ENCODE results near the gene MICAL2.

The MICAL2 gene

DNA sequence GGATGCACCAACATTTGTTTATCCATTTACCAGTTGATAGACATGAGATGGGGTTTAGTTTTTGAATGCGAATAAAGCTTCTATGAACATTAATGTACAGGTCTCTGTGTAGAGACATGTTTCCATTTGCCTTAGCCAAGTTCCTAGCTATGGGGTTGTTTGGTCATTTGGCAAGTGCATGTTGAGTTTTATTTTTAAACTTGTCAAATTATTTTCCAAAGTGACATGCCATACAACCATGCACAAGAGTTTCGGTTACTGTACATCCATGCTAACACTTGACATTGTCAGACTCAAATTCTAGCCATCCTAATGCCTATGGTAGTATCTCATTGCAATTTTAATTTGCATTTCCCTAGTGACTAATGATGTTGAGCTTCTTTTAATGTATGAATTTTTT lies 196.4 kb downstream of the MICAL2 start:
- H3K4me3 ChIP-seq (ENCODE audit: low read depth, low read length): no peak overlapping the region
- TF ChIP-seq, protein P1, sequence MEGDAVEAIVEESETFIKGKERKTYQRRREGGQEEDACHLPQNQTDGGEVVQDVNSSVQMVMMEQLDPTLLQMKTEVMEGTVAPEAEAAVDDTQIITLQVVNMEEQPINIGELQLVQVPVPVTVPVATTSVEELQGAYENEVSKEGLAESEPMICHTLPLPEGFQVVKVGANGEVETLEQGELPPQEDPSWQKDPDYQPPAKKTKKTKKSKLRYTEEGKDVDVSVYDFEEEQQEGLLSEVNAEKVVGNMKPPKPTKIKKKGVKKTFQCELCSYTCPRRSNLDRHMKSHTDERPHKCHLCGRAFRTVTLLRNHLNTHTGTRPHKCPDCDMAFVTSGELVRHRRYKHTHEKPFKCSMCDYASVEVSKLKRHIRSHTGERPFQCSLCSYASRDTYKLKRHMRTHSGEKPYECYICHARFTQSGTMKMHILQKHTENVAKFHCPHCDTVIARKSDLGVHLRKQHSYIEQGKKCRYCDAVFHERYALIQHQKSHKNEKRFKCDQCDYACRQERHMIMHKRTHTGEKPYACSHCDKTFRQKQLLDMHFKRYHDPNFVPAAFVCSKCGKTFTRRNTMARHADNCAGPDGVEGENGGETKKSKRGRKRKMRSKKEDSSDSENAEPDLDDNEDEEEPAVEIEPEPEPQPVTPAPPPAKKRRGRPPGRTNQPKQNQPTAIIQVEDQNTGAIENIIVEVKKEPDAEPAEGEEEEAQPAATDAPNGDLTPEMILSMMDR (IDR thresholded peaks at IDR 0.05; ENCODE audit: borderline replicate concordance, insufficient read depth, low read depth, low read length): no peak

DNA sequence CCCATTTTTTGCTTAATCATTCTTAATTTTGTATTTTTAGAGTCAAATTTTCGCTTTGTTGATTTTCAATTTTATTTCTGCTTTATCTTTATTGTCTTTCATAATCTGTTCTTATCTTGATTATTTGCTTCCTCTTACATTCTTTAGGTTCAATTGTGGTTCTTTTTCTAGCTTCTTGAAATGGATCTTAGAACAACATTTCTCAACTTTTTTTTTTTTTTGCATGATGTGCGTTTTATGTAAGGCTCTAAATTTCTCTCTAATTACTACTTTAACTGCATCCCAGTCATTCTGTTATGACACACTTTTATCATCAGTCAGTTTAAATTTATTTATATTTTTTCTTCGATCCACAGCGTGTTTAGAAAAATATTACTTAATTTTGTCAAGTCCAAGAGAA lies 201.7 kb downstream of the MICAL2 start:
- no peak overlapping the region for H3K4me3 ChIP-seq (ENCODE audit: low read depth, low read length)
- TF ChIP-seq, protein P1 (IDR thresholded peaks at IDR 0.05; ENCODE audit: borderline replicate concordance, insufficient read depth, low read depth, low read length): no peak

Data from GM12875 (cell line).